OCI-LY3 (cell line): ENCODE results near the gene COL20A1.

Source experiments
- H2AFZ ChIP-seq: fragments of 200-600, 300-600 bp; shearing (Covaris generic); 2 replicates; pipeline ENCODE4 v1.6.0; 2014; ENCODE audit warnings: antibody characterized with exemption, low read depth, low read length
- H3K27ac ChIP-seq: fragments of 200-600, 300-600 bp; sonication (generic); 2 replicates; pipeline ENCODE4 v1.5.1; 2014; ENCODE audit warnings: mild to moderate bottlenecking, low read length, moderate library complexity, mixed read lengths
- H3K27me3 ChIP-seq: fragments of 200-600, 300-600 bp; sonication (generic); 2 replicates; pipeline ENCODE4 v1.6.1; 2014; ENCODE audit warnings: low read depth, low read length, mixed read lengths
- H3K36me3 ChIP-seq: fragments of 200-600, 300-600 bp; sonication (generic); replicated peaks from 2 replicates; pipeline ENCODE3; 2014; ENCODE audit warnings: low read depth, low read length, mixed read lengths
- H3K4me1 ChIP-seq: fragments of 300-600, 200-600 bp; sonication (generic); 2 replicates; pipeline ENCODE4 v1.6.1; 2014; ENCODE audit warnings: low read length, mixed read lengths
- H3K4me2 ChIP-seq: fragments of 200-600, 300-600 bp; sonication (generic); 2 replicates; pipeline ENCODE4 v1.6.1; 2014; ENCODE audit warnings: low read length, mixed read lengths
- H3K4me3 ChIP-seq: fragments of 300-600, 200-600 bp; sonication (generic); 2 replicates; pipeline ENCODE4 v1.5.1; 2014; ENCODE audit warnings: antibody characterized with exemption, mild to moderate bottlenecking, low read length, moderate library complexity
- H3K79me2 ChIP-seq: fragments of 300-600, 200-600 bp; shearing (Covaris generic); 2 replicates; pipeline ENCODE4 v1.6.1; 2014; ENCODE audit warnings: mild to moderate bottlenecking, low read length, mixed read lengths
- H3K9ac ChIP-seq: fragments of 300-600, 200-600 bp; shearing (Covaris generic); 2 replicates; pipeline ENCODE4 v1.6.0; 2014; ENCODE audit warnings: mild to moderate bottlenecking, low read length, moderate library complexity
- H3K9me3 ChIP-seq: fragments of 200-600, 300-600 bp; shearing (Covaris generic); 2 replicates; pipeline ENCODE4 v1.6.1; 2014; ENCODE audit warnings: low read length, mixed read lengths; ENCODE audit not compliant: insufficient read depth
- H4K20me1 ChIP-seq: fragments of 200-600, 300-600 bp; sonication (generic); 2 replicates; pipeline ENCODE4 v1.6.1; 2016; ENCODE audit warnings: low read length, mixed read lengths; ENCODE audit not compliant: insufficient read depth
- CTCF ChIP-seq: fragments of 200-600, 300-600 bp; sonication (generic); IDR thresholded peaks from 2 replicates; pipeline ENCODE4 v1.5.1; 2014; ENCODE audit warnings: antibody characterized with exemption, low read length, low read depth
- EZH2phosphoT487 ChIP-seq: fragments of 200-600 bp; shearing (Covaris generic); IDR thresholded peaks from 2 replicates; pipeline ENCODE4 v1.6.1; 2018; ENCODE audit warnings: antibody characterized with exemption, mixed run types, low read depth

COL20A1 gene

GRCh38 chr20:63321148-63321831 lies 28.3 kb downstream of the COL20A1 start:
- no peaks in the 10 kb centered on the region for H3K79me2 ChIP-seq
- no peaks in the 10 kb centered on the region for H4K20me1 ChIP-seq
- no peak overlapping the region for H3K4me2 ChIP-seq
- no peaks in the 10 kb centered on the region for H3K36me3 ChIP-seq
- H2AFZ ChIP-seq: no peak overlapping the region
- H3K4me3 ChIP-seq: no peak overlapping the region
- no peak for TF ChIP-seq CTCF
- no peak for TF ChIP-seq EZH2phosphoT487
- H3K9ac ChIP-seq: no peak overlapping the region
- no peaks in the 10 kb centered on the region for H3K9me3 ChIP-seq
- peaks cover 13% of the 10 kb centered on the region; the same call in 1 of the 2 replicates for H3K27me3 ChIP-seq
- no peak overlapping the region for H3K27ac ChIP-seq
- H3K4me1 ChIP-seq: no peaks in the 10 kb centered on the region

GRCh38 chr20:63322146-63322932 lies 29.4 kb downstream of the COL20A1 start:
- Histone ChIP-seq H3K9ac (no peak overlapping the region), H4K20me1 (no peaks in the 10 kb centered on the region), H3K27me3 (peaks cover 13% of the 10 kb centered on the region; the same call in 1 of the 2 replicates), H2AFZ (no peak overlapping the region), H3K4me2 (no peak overlapping the region), H3K27ac (no peak overlapping the region), H3K9me3 (no peaks in the 10 kb centered on the region), H3K4me3 (no peak overlapping the region), H3K4me1 (no peaks in the 10 kb centered on the region), H3K79me2 (no peaks in the 10 kb centered on the region), H3K36me3 (no peaks in the 10 kb centered on the region)
- TF ChIP-seq CTCF: no peak
- TF ChIP-seq EZH2phosphoT487: no peak

GRCh38 chr20:63322933-63323273 lies 29.9 kb downstream of the COL20A1 start:
- H3K4me1 ChIP-seq: no peaks in the 10 kb centered on the region
- no peak overlapping the region for H3K9ac ChIP-seq
- no peaks in the 10 kb centered on the region for H4K20me1 ChIP-seq
- H3K27me3 ChIP-seq: peaks cover 13% of the 10 kb centered on the region; the same call in 1 of the 2 replicates
- H3K9me3 ChIP-seq: no peaks in the 10 kb centered on the region
- H3K79me2 ChIP-seq: no peaks in the 10 kb centered on the region
- no peak overlapping the region for H3K27ac ChIP-seq
- H3K4me3 ChIP-seq: no peak overlapping the region
- no peak for TF ChIP-seq EZH2phosphoT487
- no peak for TF ChIP-seq CTCF
- no peak overlapping the region for H2AFZ ChIP-seq
- H3K36me3 ChIP-seq: no peaks in the 10 kb centered on the region
- H3K4me2 ChIP-seq: no peak overlapping the region

- no peaks in the 10 kb centered on the region for H3K4me1 ChIP-seq
- peaks cover 13% of the 10 kb centered on the region; the same call in 1 of the 2 replicates for H3K27me3 ChIP-seq
- H3K27ac ChIP-seq: no peak overlapping the region
Observed at GRCh38 chr20:63323357-63323981, 30.5 kb downstream of the COL20A1 start.

More at GRCh38 chr20:63323357-63323981, 30.5 kb downstream of the COL20A1 start:
- TF ChIP-seq CTCF: no peak
- TF ChIP-seq EZH2phosphoT487: no peak
- Histone ChIP-seq H3K9ac (no peak overlapping the region), H3K4me3 (no peak overlapping the region), H3K36me3 (no peaks in the 10 kb centered on the region), H3K79me2 (no peaks in the 10 kb centered on the region), H3K4me2 (no peak overlapping the region), H4K20me1 (no peaks in the 10 kb centered on the region), H3K9me3 (no peaks in the 10 kb centered on the region), H2AFZ (no peak overlapping the region)
